Measurements from ENCODE around the gene NPRL2. TPM values are rescaled to one million over a fixed set of nuclear protein-coding genes. Genes with fewer than 3 reads are reported as not detected.

NPRL2 gene
- total and polyA plus RNA-seq, 3 donors from 2014 or later, result 26.9 to 29.2 (median 28.0) TPM

GRCh38 chr3:50380405-50381085, 30.0 kb upstream of the NPRL2 start:
- DNase-seq, result no peak
- 88 to 94% methylated on average over 17 of the region's 17 CpGs for WGBS, 2 donors
- Histone ChIP-seq H3K27me3 (no peaks in the 10 kb centered on the region), H3K36me3 (ENCODE audit: low read depth, missing control alignments) (no peaks in the 10 kb centered on the region), H3K4me3 (no peak overlapping the region), H3K9me3 (no peaks in the 10 kb centered on the region), H3K4me1 (peaks cover 8% of the 10 kb centered on the region), H3K27ac (no peak overlapping the region)
- TF ChIP-seq POLR2A (IDR thresholded peaks at IDR 0.05), result no peak
- no peak for TF ChIP-seq CTCF (IDR thresholded peaks at IDR 0.05)
- intact Hi-C loops (cut with DNase I; ENCODE audit: low total_unique reads), result no loop called here

- H3K4me1 ChIP-seq, result peaks cover 8% of the 10 kb centered on the region
- TF ChIP-seq POLR2A (IDR thresholded peaks at IDR 0.05) (no peak), CTCF (IDR thresholded peaks at IDR 0.05) (no peak)
Measured at GRCh38 chr3:50378757-50379156, 28.2 kb upstream of the NPRL2 start.

GRCh38 chr3:50378024-50378423, 27.4 kb upstream of the NPRL2 start:
- no peaks in the 10 kb centered on the region for H3K9me3 ChIP-seq
- intact Hi-C loops (cut with DNase I; ENCODE audit: low total_unique reads), result no loop called here
- no peak overlapping the region for H3K4me3 ChIP-seq
- H3K4me1 ChIP-seq, result peaks cover 7% of the 10 kb centered on the region
- H3K36me3 ChIP-seq (ENCODE audit: low read depth, missing control alignments), result no peaks in the 10 kb centered on the region
- no peak for DNase-seq
- no peaks in the 10 kb centered on the region for H3K27me3 ChIP-seq
- no peak overlapping the region for H3K27ac ChIP-seq
- TF ChIP-seq CTCF (IDR thresholded peaks at IDR 0.05) (no peak), POLR2A (IDR thresholded peaks at IDR 0.05) (no peak)
- WGBS, 2 donors, result 95% methylated on average over 6 of the region's 6 CpGs; no CpG with 5 or more reads in 1 of the 2 donors

More at GRCh38 chr3:50378757-50379156, 28.2 kb upstream of the NPRL2 start:
- DNase-seq, result no peak
- no peak overlapping the region for H3K4me3 ChIP-seq
- H3K27ac ChIP-seq, result no peak overlapping the region
- intact Hi-C loops (cut with DNase I; ENCODE audit: low total_unique reads), result no loop called here
- no peaks in the 10 kb centered on the region for H3K9me3 ChIP-seq
- no peaks in the 10 kb centered on the region for H3K27me3 ChIP-seq
- WGBS, 2 donors, result 89 to 90% methylated on average over 17 of the region's 17 CpGs
- no peaks in the 10 kb centered on the region for H3K36me3 ChIP-seq (ENCODE audit: low read depth, missing control alignments)

GRCh38 chr3:50375258-50375931, 24.8 kb upstream of the NPRL2 start:
- no peaks in the 10 kb centered on the region for H3K36me3 ChIP-seq (ENCODE audit: low read depth, missing control alignments)
- H3K27ac ChIP-seq, result no peak overlapping the region
- H3K9me3 ChIP-seq, result no peaks in the 10 kb centered on the region
- H3K4me1 ChIP-seq, result no peaks in the 10 kb centered on the region
- no peaks in the 10 kb centered on the region for H3K27me3 ChIP-seq
- intact Hi-C loops (cut with DNase I; ENCODE audit: low total_unique reads), result no loop called here
- 79 to 85% methylated on average over 3 to 7 of the region's 7 CpGs for WGBS, 2 donors
- DNase-seq, result no peak
- H3K4me3 ChIP-seq, result no peak overlapping the region
- TF ChIP-seq POLR2A (IDR thresholded peaks at IDR 0.05) (no peak), CTCF (IDR thresholded peaks at IDR 0.05) (no peak)
